NCI-H2227 (cell line): Measurements from ENCODE around the gene PCDH1.

Experiments used
- DNase-seq: peaks from one replicate; lab custom pipeline; 2025; ENCODE audit not compliant: unreplicated experiment; lab: John Stamatoyannopoulos, UW

Gene PCDH1

GRCh38 chr5:141812512-141812911 lies 65.7 kb downstream of the PCDH1 start:
- DNase-seq = no peak

- peak; percentile 91 for DNase-seq
Measured at GRCh38 chr5:141811287-141812155, 66.7 kb downstream of the PCDH1 start.

GRCh38 chr5:141810702-141811101 lies 67.5 kb downstream of the PCDH1 start:
- DNase-seq = no peak

- no peak for DNase-seq
Measured at GRCh38 chr5:141809380-141810096, 68.7 kb downstream of the PCDH1 start.

- no peak for DNase-seq
Measured at GRCh38 chr5:141808857-141809256, 69.4 kb downstream of the PCDH1 start.

- no peak for DNase-seq
Measured at GRCh38 chr5:141807732-141808131, 70.5 kb downstream of the PCDH1 start.

GRCh38 chr5:141807329-141807728 lies 70.9 kb downstream of the PCDH1 start:
- no peak for DNase-seq

GRCh38 chr5:141806626-141807025 lies 71.6 kb downstream of the PCDH1 start:
- no peak for DNase-seq

GRCh38 chr5:141805874-141806595 lies 72.2 kb downstream of the PCDH1 start:
- DNase-seq = no peak

- no peak for DNase-seq
Measured at GRCh38 chr5:141804475-141804874, 73.7 kb downstream of the PCDH1 start.
